Cardiac atrium fibroblast (primary cell): ENCODE results near the gene ZNF18. TPM values are rescaled to one million over a fixed set of nuclear protein-coding genes. Genes with fewer than 3 reads are reported as not detected.

Experiments used
- total RNA-seq: library from RNA; depleted of rRNA; stranded (reverse); fragments of >200 nt; gene quantifications from 2 replicates; pipeline ENCODE4 v1.2.3, GENCODE V29; 2015

The ZNF18 gene, protein sequence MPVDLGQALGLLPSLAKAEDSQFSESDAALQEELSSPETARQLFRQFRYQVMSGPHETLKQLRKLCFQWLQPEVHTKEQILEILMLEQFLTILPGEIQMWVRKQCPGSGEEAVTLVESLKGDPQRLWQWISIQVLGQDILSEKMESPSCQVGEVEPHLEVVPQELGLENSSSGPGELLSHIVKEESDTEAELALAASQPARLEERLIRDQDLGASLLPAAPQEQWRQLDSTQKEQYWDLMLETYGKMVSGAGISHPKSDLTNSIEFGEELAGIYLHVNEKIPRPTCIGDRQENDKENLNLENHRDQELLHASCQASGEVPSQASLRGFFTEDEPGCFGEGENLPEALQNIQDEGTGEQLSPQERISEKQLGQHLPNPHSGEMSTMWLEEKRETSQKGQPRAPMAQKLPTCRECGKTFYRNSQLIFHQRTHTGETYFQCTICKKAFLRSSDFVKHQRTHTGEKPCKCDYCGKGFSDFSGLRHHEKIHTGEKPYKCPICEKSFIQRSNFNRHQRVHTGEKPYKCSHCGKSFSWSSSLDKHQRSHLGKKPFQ
- 6.3 and 11.5 TPM in 2 replicates for total RNA-seq

DNA sequence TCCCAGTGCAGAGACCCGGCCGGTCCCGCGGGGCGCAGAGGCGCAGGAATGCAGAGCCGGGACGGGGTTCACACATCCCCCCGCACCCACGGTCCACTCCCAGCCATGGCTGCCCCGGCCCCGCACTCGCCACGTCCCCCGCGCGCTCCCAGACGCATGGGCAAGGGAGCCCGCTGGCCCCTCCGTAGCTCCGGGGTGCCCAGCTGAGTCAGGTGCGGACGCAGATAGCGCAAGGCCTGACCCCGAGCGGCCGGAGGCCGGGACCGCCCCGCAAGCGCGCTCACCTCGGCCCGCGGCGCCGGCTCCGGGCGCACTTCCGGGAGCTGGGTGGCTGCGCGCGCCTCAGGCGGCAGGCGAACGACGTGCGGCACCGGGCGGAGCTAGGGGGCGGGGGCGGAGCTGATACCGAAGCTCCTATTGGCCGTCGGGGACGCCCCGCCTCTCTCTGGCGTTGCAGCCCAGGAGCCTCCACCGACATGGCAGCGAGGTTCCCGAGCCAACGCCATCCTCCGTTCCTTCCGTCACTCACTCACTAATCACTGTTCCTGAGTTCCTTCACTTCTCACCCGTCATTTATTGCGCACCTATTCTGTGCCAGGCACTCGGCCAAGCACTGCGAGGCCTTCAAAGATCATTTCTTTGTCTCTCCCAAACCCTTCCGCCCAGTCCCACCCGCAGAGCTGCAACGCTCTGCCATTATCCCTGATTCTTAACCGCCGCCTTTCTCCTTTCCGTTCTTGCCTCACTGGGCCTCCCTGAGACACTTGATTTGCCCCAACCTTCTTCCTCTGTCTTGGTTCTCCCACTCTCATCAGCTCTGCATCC, at the start of gene ZNF18:
TSS of gene ZNF18 (minus strand) at position 329 of the 825 bp plus-strand sequence. CDS start 4,646 bp downstream, outside the sequence.

DNA sequence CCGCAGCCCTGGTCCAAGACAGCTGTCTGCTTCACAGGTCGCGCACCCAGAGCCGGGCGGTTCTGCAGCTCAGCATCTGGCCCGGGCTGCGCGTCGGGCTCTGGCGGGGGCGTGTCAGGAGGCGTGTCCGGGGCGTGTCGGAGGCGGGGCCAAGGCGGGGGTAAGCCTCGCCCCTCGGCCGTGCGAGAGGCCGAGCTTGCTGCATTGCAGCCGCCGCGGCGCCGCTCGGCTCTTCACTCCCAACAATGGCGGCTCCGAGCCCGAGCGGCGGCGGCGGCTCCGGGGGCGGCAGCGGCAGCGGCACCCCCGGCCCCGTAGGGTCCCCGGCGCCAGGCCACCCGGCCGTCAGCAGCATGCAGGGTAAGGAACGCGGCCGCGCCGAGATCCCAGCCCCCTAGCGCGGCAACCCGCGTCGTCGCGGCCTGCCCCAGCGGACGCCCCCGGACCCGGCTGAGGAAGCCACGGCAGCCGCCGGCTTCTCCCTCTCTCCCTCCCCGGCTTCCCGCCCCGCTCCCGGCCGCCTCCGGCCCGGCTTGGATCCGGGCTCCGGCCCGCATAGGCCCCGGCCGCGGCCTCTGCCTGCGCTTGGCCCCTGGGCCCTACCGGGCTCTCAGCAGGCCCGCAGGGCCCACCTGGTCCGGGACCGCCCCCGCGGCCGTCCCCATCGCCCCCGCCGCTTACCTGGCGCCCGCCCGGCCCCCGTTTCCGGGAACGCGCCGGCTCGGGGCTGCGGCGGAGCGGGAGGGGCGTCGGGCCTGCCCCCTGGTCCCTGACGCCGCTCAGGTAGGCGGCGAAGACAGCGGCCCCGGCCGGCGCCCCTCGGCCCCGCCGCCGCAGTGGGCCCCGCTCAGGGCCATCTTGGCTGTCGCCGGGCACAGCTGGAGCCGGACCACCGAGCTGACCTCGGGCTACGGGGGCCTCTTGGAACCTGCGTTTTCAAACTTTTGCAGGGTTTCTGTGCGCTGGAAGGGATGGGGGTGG, 23.7 kb upstream of the ZNF18 start, which contains the start of gene MAP2K4:
TSS of gene MAP2K4 (plus strand) at position 236 of the 981 bp plus-strand sequence. CDS start at position 246, 10 bp downstream.

Other genes starting within 250 kb of the ZNF18 start
- gene MAP2K4, start 23.4 kb upstream of the ZNF18 start, total RNA-seq: 13.4 and 25.4 TPM in 2 replicates